Measurements from ENCODE around the gene NCKAP1. TPM values are rescaled to one million over a fixed set of nuclear protein-coding genes. Genes with fewer than 3 reads are reported as not detected.

Gene NCKAP1
- total and polyA plus RNA-seq, 10 of the 15 experiments (the other 5 are each of a cell fraction or from before 2014, with no cell fraction given): 0.11 to 1.5 (median 0.52) TPM

DNA sequence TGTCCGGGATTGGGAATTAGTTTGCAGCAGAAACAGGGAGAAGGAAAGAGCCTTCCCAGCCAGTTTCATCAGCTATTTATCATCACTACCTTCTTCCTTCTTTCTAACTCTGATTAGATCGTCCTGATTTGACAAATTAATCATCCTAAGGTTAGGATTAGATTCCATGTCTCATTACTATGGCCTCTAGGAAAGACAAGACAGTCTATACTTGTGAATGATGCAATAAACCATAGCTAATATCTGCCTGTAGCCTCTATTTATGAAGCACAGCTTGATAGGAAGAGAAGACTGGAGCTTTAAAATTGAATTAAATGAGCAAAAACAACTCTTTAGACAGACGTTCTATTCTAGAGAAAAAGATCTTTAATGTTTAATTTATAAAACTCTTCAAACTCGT lies 146.6 kb downstream of the NCKAP1 start (continued):
- TF ChIP-seq BHLHE40 (IDR thresholded peaks at IDR 0.05; ENCODE audit: borderline replicate concordance in 1 of 2, low read depth in 2 of 2, low read length in 1 of 2): no peak
- TF ChIP-seq, protein P1, sequence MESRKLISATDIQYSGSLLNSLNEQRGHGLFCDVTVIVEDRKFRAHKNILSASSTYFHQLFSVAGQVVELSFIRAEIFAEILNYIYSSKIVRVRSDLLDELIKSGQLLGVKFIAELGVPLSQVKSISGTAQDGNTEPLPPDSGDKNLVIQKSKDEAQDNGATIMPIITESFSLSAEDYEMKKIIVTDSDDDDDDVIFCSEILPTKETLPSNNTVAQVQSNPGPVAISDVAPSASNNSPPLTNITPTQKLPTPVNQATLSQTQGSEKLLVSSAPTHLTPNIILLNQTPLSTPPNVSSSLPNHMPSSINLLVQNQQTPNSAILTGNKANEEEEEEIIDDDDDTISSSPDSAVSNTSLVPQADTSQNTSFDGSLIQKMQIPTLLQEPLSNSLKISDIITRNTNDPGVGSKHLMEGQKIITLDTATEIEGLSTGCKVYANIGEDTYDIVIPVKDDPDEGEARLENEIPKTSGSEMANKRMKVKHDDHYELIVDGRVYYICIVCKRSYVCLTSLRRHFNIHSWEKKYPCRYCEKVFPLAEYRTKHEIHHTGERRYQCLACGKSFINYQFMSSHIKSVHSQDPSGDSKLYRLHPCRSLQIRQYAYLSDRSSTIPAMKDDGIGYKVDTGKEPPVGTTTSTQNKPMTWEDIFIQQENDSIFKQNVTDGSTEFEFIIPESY (IDR thresholded peaks at IDR 0.05): no peak

DNA sequence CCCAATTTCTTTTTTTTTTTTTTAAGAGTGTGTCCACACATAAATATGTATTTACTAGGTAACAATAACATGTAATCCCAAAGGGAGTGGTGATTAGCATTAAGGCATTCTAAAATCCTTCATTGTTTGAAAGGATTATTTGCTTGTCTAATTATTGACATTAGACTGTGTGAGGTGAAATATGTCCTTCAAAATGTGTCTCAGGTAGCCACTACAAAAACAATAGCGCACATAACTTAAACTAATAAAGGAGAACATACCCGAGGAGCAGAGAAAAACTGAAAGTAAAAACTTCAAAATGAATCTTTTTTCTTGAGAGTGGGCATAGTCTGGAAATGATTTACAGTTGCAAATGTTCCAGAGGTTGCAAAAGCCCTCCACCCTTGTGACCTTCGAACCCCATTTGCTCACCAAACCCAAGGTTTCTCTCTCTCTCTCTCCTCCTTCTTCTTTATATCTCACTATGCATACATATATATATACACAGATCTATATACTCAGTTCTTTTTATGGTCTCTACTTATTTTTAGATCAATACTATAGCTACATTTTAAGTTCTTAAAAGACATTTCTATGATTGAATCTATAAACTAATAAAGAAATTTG lies 147.4 kb downstream of the NCKAP1 start:
- no peak for FAIRE-seq
- WGBS (ENCODE audit: insufficient coverage, insufficient replicate concordance, low lambda C conversion rate, missing lambda C conversion rate): 37% methylated on average over 3 of the region's 3 CpGs
- H3K4me2 ChIP-seq (ENCODE audit: control insufficient read depth, insufficient read depth): no peak overlapping the region
- TF ChIP-seq RUNX3 (IDR thresholded peaks at IDR 0.05; ENCODE audit: low read length): no peak
- no peak for TF ChIP-seq SP1 (IDR thresholded peaks at IDR 0.05; ENCODE audit: low read depth, low read length)
- no peak for TF ChIP-seq NRF1 (conservative IDR thresholded peaks at IDR 0.05; ENCODE audit: low read depth, low read length)
- no peak for TF ChIP-seq ZNF384 (IDR thresholded peaks at IDR 0.05; ENCODE audit: borderline replicate concordance, low read depth, low read length)
- TF ChIP-seq, protein P2, sequence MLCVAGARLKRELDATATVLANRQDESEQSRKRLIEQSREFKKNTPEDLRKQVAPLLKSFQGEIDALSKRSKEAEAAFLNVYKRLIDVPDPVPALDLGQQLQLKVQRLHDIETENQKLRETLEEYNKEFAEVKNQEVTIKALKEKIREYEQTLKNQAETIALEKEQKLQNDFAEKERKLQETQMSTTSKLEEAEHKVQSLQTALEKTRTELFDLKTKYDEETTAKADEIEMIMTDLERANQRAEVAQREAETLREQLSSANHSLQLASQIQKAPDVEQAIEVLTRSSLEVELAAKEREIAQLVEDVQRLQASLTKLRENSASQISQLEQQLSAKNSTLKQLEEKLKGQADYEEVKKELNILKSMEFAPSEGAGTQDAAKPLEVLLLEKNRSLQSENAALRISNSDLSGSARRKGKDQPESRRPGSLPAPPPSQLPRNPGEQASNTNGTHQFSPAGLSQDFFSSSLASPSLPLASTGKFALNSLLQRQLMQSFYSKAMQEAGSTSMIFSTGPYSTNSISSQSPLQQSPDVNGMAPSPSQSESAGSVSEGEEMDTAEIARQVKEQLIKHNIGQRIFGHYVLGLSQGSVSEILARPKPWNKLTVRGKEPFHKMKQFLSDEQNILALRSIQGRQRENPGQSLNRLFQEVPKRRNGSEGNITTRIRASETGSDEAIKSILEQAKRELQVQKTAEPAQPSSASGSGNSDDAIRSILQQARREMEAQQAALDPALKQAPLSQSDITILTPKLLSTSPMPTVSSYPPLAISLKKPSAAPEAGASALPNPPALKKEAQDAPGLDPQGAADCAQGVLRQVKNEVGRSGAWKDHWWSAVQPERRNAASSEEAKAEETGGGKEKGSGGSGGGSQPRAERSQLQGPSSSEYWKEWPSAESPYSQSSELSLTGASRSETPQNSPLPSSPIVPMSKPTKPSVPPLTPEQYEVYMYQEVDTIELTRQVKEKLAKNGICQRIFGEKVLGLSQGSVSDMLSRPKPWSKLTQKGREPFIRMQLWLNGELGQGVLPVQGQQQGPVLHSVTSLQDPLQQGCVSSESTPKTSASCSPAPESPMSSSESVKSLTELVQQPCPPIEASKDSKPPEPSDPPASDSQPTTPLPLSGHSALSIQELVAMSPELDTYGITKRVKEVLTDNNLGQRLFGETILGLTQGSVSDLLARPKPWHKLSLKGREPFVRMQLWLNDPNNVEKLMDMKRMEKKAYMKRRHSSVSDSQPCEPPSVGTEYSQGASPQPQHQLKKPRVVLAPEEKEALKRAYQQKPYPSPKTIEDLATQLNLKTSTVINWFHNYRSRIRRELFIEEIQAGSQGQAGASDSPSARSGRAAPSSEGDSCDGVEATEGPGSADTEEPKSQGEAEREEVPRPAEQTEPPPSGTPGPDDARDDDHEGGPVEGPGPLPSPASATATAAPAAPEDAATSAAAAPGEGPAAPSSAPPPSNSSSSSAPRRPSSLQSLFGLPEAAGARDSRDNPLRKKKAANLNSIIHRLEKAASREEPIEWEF (IDR thresholded peaks at IDR 0.05; ENCODE audit: insufficient replicate concordance, low read depth, low read length): no peak
- TF ChIP-seq TCF12 (IDR thresholded peaks at IDR 0.05; ENCODE audit: low read depth, low read length): no peak
- TF ChIP-seq, protein P3, sequence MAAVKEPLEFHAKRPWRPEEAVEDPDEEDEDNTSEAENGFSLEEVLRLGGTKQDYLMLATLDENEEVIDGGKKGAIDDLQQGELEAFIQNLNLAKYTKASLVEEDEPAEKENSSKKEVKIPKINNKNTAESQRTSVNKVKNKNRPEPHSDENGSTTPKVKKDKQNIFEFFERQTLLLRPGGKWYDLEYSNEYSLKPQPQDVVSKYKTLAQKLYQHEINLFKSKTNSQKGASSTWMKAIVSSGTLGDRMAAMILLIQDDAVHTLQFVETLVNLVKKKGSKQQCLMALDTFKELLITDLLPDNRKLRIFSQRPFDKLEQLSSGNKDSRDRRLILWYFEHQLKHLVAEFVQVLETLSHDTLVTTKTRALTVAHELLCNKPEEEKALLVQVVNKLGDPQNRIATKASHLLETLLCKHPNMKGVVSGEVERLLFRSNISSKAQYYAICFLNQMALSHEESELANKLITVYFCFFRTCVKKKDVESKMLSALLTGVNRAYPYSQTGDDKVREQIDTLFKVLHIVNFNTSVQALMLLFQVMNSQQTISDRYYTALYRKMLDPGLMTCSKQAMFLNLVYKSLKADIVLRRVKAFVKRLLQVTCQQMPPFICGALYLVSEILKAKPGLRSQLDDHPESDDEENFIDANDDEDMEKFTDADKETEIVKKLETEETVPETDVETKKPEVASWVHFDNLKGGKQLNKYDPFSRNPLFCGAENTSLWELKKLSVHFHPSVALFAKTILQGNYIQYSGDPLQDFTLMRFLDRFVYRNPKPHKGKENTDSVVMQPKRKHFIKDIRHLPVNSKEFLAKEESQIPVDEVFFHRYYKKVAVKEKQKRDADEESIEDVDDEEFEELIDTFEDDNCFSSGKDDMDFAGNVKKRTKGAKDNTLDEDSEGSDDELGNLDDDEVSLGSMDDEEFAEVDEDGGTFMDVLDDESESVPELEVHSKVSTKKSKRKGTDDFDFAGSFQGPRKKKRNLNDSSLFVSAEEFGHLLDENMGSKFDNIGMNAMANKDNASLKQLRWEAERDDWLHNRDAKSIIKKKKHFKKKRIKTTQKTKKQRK (IDR thresholded peaks at IDR 0.05; ENCODE audit: low read depth, low read length): no peak
- TF ChIP-seq RB1 (IDR thresholded peaks at IDR 0.05; ENCODE audit: borderline replicate concordance): no peak
- no peak for TF ChIP-seq SREBF2 (IDR thresholded peaks at IDR 0.05; ENCODE audit: low read length)

More for the DNA sequence above, 147.4 kb downstream of the NCKAP1 start:
- Histone ChIP-seq H3K79me2 (ENCODE audit: control insufficient read depth, insufficient read depth, low read length) (no peaks in the 10 kb centered on the region), H4K20me1 (ENCODE audit: control insufficient read depth, insufficient read depth) (no peaks in the 10 kb centered on the region), H3K27me3 (replicated peaks in 1 of 2; ENCODE audit: control insufficient read depth in 2 of 2, insufficient read depth in 2 of 2, low read length in 1 of 2) (no peaks in the 10 kb centered on the region), H3K9me3 (replicated peaks; ENCODE audit: control insufficient read depth, insufficient read depth, low read length) (no peaks in the 10 kb centered on the region), H3K4me1 (ENCODE audit: control insufficient read depth, insufficient read depth, low read length) (no peaks in the 10 kb centered on the region), H2AFZ (ENCODE audit: control insufficient read depth, low read depth, low read length) (no peak overlapping the region), H3K27ac (ENCODE audit: control insufficient read depth, insufficient read depth) (no peak overlapping the region), H3K36me3 (ENCODE audit: control insufficient read depth in 2 of 2, insufficient read depth in 2 of 2, low read length in 1 of 2) (no peaks in the 10 kb centered on the region), H3K9ac (ENCODE audit: control insufficient read depth, insufficient read depth, low read length) (no peak overlapping the region), H3K4me3 (no peak overlapping the region)
- ATAC-seq (no peak), DNase-seq (ENCODE audit: low read depth, low spot score) (no peak)
- POLR2A ChIA-PET: no interaction called here
- RAD21 ChIA-PET (ENCODE audit: unreplicated experiment): no interaction called here
- BruUV-seq (replicated peaks): no TSS peak
- intact Hi-C loops (cut with micrococcal nuclease; ENCODE audit: unreplicated experiment) (no loop called here), in situ Hi-C loops (cut with MboI) (no loop called here)
- CTCF ChIA-PET: interaction anchor here (1.1 to 1.2 kb wide), 2 partner anchors 49 to 91 kb away, joined by 3 read pairs; no protein-coding TSS in a partner anchor
- SMC1A ChIA-PET (ENCODE audit: uncharacterized antibody, unreplicated experiment): interaction anchor here (1.2 kb wide), 1 partner anchor 68 kb away, joined by 4 read pairs; no protein-coding TSS in a partner anchor
